Neutrophil (primary cell): Measurements from ENCODE around the gene STARD13.

Experiments
- H3K27ac ChIP-seq: fragments of 200-600 bp; sonication (generic); 2 replicates; pipeline ENCODE4 v1.5.1; 2016; ENCODE audit warnings: mild to moderate bottlenecking, moderate library complexity
- H3K27me3 ChIP-seq: fragments of 200-600 bp; sonication (generic); 2 replicates; pipeline ENCODE4 v1.6.0; 2016; ENCODE audit warnings: mild to moderate bottlenecking
- H3K36me3 ChIP-seq: fragments of 200-600 bp; sonication (generic); 2 replicates; pipeline ENCODE4 v1.5.1; 2017
- H3K4me1 ChIP-seq, 2 experiments: fragments of 200-600 bp in 1 of 2; sonication (generic) in 1 of 2; 1 replicate in 1 of 2; 2 replicates in 1 of 2; pipeline versions ENCODE4 v1.5.1 to v1.6.1; 2013 to 2016; ENCODE audit warnings: low read depth in 1 of 2, low read length in 1 of 2, mild to moderate bottlenecking in 1 of 2, moderate library complexity in 1 of 2; ENCODE audit not compliant: control insufficient read depth in 1 of 2, insufficient read depth in 1 of 2
- H3K4me3 ChIP-seq, 2 experiments: fragments of 200-600 bp in 1 of 2; sonication (generic) in 1 of 2; 1 replicate in 1 of 2; 2 replicates in 1 of 2; pipeline ENCODE4 v1.5.1; 2013 to 2016; ENCODE audit warnings: low read depth in 1 of 2, low read length in 1 of 2, mild to moderate bottlenecking in 1 of 2, moderate library complexity in 1 of 2
- H3K9me3 ChIP-seq: fragments of 200-600 bp; sonication (generic); 2 replicates; pipeline ENCODE4 v1.5.1; 2016
- CTCF ChIP-seq: fragments of 200-600 bp; sonication (generic); IDR thresholded peaks from 2 replicates; pipeline ENCODE4 v1.5.1; 2016; ENCODE audit warnings: antibody characterized with exemption

The STARD13 gene

DNA sequence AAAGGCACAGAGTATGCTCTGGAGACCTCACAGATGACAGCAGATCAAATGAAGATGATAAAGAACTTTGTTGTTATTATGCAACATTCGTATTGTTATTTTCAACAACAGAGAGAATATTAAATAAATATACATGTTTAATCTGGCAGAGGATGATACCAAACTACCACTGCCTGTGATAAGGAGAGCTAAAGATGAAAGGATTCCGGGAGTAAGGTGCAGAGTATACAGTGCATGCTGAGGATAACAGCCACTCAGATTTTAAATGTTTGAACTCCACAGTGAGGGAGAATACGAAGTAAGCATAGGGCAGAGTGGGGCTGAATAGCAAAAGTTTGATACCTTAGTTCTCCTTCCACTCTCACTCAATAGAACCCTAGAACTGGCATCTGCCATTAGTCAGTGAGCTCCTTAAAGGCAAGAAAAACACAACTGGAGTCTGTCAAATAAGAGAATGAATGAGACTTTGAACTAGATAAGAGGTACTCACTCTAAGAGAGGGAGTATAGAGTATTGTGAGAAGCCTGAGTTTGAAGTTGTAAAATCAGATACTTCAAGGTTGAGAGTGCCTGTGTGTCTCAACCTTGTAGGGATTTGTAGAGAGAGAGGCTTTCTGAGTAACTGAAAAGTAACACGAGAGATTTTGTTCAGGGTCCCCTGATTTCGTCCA, 78.5 kb downstream of the STARD13 start:
- Histone ChIP-seq H3K36me3 (no peaks in the 10 kb centered on the region), H3K27ac (no peak overlapping the region)
- TF ChIP-seq CTCF = no peak

DNA sequence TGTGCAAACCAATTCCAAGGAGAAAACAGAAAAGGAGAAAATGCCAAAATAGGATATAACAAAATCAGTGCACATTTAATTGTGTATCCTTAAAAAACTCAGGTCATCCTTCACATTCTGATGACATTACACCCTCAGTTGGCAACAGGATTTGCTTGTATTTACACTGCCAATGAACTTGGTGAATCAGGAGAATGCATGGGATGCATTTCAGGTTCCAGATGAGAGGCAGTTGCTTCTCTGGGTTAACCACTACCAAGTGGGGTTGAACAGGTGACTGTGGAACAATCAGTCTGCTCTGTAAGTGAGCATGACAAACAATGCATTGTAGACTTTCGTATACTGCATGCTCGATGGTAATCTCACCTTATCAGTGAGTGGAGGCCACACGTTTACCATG, 79.1 kb downstream of the STARD13 start:
- H3K4me1 ChIP-seq = no peaks in the 10 kb centered on the region
- H3K27me3 ChIP-seq = peaks cover 28% of the 10 kb centered on the region
- no peak for TF ChIP-seq CTCF
- H3K27ac ChIP-seq = no peak overlapping the region
- H3K4me3 ChIP-seq = no peak overlapping the region
- no peaks in the 10 kb centered on the region for H3K9me3 ChIP-seq
- H3K36me3 ChIP-seq = no peaks in the 10 kb centered on the region

More for the DNA sequence above, 78.5 kb downstream of the STARD13 start:
- Histone ChIP-seq H3K27me3 (peaks cover 28% of the 10 kb centered on the region), H3K4me3 (no peak overlapping the region), H3K9me3 (no peaks in the 10 kb centered on the region), H3K4me1 (no peaks in the 10 kb centered on the region)

DNA sequence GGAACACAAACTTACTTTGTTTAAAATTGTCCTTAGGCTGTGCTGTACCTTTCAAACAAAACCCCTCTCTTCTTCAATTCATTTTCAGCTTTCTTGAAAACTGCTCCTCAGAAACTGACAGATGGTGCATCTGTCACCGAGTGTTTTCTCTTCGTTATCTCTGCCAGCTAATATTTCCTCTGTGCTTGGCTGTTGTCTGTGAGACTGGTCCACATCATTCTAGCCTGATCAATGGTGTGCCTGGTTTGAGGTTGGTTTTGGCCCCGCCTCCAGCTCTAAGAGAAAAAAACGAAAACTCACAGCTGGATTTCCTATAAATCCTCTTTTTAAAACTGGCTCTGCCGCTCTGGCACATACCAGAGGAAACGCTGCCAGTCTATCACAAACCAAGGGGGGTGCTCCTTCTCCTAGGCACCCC, 79.7 kb downstream of the STARD13 start:
- no peaks in the 10 kb centered on the region for H3K36me3 ChIP-seq
- H3K4me1 ChIP-seq = no peaks in the 10 kb centered on the region
- TF ChIP-seq CTCF = no peak
- no peak overlapping the region for H3K4me3 ChIP-seq
- no peak overlapping the region for H3K27ac ChIP-seq
- H3K9me3 ChIP-seq = no peaks in the 10 kb centered on the region
- peaks cover 28% of the 10 kb centered on the region for H3K27me3 ChIP-seq

- Histone ChIP-seq H3K36me3 (no peaks in the 10 kb centered on the region), H3K27ac (no peak overlapping the region)
These were observed 80.3 kb downstream of the STARD13 start for GRCh38 chr13:33205224-33205623.

DNA sequence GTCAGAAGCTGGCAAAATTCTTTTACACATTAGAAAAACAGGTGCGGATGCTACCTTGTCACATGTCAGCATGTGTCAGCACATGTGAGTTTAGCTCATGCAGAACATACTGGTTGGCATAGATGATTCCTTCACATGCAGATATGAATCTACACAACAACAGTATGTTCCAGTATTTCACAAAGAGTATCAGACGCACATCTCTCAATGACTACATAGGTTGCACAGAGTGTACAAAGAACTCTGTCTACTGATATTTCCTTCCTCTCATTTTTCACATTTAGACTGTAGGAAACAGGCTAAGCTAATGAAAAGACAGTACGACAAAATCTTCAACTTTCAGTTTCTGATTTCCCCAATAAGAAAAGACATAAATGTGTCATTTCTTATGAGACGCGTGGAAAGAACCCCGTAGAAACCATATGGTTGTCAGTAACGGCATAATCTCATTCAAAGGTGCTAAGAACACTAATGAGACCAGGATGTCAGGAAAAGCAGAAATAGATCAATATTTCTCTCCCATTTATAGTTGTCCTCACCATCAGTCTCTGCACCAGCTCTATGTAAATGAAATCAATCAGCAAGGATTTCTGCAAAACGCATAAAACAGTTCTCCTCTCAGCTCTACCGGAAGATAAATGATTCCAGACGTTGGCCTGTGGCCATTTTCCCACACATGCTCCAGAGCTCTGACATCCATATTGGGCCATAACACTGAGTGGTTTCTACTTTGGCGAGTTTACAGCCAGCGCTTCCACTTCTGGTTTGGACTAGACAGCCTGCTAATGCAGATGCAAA, 81.2 kb downstream of the STARD13 start:
- peaks cover 28% of the 10 kb centered on the region for H3K27me3 ChIP-seq
- TF ChIP-seq CTCF = no peak
- no peaks in the 10 kb centered on the region for H3K9me3 ChIP-seq
- H3K27ac ChIP-seq = no peak overlapping the region
- no peak overlapping the region for H3K4me3 ChIP-seq
- H3K36me3 ChIP-seq = no peaks in the 10 kb centered on the region
- H3K4me1 ChIP-seq = no peaks in the 10 kb centered on the region

More at GRCh38 chr13:33205224-33205623, 80.3 kb downstream of the STARD13 start:
- Histone ChIP-seq H3K9me3 (no peaks in the 10 kb centered on the region), H3K27me3 (peaks cover 28% of the 10 kb centered on the region), H3K4me1 (no peaks in the 10 kb centered on the region), H3K4me3 (no peak overlapping the region)
- no peak for TF ChIP-seq CTCF
